ENCODE data around the gene CMIP.

Gene CMIP

GRCh38 chr16:81565321-81566028, 120.9 kb downstream of the CMIP start:
- TF ChIP-seq CTCF (IDR thresholded peaks at IDR 0.05): no peak

GRCh38 chr16:81566086-81567007, 121.7 kb downstream of the CMIP start:
- no peak for TF ChIP-seq CTCF (IDR thresholded peaks at IDR 0.05)

- TF ChIP-seq CTCF (IDR thresholded peaks at IDR 0.05): no peak
Observed at GRCh38 chr16:81567087-81567486, 122.5 kb downstream of the CMIP start.

- TF ChIP-seq CTCF (IDR thresholded peaks at IDR 0.05): no peak
Observed at GRCh38 chr16:81567987-81568748, 123.6 kb downstream of the CMIP start.

- TF ChIP-seq CTCF (IDR thresholded peaks at IDR 0.05): no peak
Observed at GRCh38 chr16:81568749-81569087, 124.1 kb downstream of the CMIP start.

- no peak for TF ChIP-seq CTCF (IDR thresholded peaks at IDR 0.05)
Observed at GRCh38 chr16:81569361-81570034, 124.9 kb downstream of the CMIP start.

Measured in LNCAP (cell line).